Measurements from ENCODE around the gene COQ9. TPM values are rescaled to one million over a fixed set of nuclear protein-coding genes. Genes with fewer than 3 reads are reported as not detected.

The COQ9 gene
- total RNA-seq, 4 donors from 2014 or later: 41.8 to 112 (median 76.1) TPM

DNA sequence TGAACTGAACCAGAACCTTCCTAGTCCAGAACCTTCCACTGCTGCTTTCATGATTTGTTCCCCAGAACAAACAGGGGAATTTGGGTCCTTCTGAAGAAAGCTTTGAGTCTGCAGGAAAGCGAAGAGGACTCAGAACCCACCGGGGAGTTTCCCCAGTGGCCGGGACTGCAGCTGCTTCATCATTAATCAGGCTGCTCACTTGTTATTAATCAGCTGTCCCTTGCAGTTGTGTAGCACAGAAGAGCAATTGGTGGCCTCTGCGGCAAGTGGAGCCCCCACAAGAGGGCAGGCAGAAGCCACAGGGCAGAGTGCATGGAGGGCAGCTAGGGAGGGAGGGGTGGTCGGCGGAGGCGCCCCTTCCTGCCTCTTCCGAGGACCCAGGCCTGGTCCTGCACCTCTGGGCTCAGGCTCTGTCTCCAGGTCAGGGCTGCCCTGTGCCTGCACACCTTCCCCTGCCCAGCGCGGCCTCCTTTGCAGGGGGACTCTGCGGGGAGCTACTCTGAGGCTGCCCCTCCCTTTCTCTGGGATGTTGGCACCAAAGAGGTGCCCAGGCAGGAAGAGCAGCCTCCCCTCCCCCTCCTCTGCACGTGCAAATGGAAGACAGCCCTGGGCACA lies 35.8 kb upstream of the COQ9 start:
- peaks cover 0 to 3% of the 10 kb centered on the region in 2 donors for H3K4me1 ChIP-seq

DNA sequence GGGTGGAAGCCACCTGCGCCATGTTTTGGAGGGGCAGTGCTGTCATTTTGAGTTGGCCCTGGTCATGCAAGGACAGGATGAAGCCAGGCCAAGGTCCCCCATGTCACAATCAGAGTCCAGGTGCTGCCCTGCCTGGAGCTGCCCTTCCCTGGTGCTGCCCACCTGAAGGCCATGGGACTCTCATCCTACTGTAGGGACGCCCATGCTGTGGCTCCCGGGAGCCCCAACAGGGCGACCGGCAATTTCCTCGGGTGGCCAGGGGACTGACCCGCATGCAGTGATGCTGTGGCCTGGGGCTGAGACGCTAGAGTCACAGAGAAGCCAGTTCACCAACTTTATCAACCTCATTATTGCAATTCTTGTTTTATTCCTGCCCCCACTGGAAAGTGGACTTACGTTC lies 34.7 kb upstream of the COQ9 start:
- no peak overlapping the region for H3K4me3 ChIP-seq (replicated peaks in 1 of 3)
- no peak for TF ChIP-seq POLR2A (IDR thresholded peaks at IDR 0.05)
- H3K27ac ChIP-seq: no peak overlapping the region
- no peaks in the 10 kb centered on the region for H3K36me3 ChIP-seq
- WGBS, 2 donors: 94 to 97% methylated on average over 3 to 9 of the region's 9 CpGs
- DNase-seq: no peak
- no peaks in the 10 kb centered on the region for H3K9me3 ChIP-seq
- peaks cover 3 to 14% of the 10 kb centered on the region in 2 donors for H3K4me1 ChIP-seq
- intact Hi-C loops (cut with DNase I): loop anchor here (5.0 to 10.0 kb wide), 2 partner anchors 35 to 328 kb away; no protein-coding TSS in a partner anchor
- no peaks in the 10 kb centered on the region for H3K27me3 ChIP-seq

More for the DNA sequence above, 35.8 kb upstream of the COQ9 start:
- Histone ChIP-seq H3K9me3 (no peaks in the 10 kb centered on the region), H3K27ac (no peak overlapping the region), H3K4me3 (replicated peaks in 1 of 3) (no peak overlapping the region), H3K27me3 (no peaks in the 10 kb centered on the region), H3K36me3 (no peaks in the 10 kb centered on the region)
- 64 to 78% methylated on average over 6 to 8 of the region's 12 CpGs for WGBS, 2 donors
- no peak for DNase-seq
- intact Hi-C loops (cut with DNase I): loop anchor here (5.0 to 10.0 kb wide), 2 partner anchors 34 to 327 kb away; no protein-coding TSS in a partner anchor
- TF ChIP-seq, protein P1, sequence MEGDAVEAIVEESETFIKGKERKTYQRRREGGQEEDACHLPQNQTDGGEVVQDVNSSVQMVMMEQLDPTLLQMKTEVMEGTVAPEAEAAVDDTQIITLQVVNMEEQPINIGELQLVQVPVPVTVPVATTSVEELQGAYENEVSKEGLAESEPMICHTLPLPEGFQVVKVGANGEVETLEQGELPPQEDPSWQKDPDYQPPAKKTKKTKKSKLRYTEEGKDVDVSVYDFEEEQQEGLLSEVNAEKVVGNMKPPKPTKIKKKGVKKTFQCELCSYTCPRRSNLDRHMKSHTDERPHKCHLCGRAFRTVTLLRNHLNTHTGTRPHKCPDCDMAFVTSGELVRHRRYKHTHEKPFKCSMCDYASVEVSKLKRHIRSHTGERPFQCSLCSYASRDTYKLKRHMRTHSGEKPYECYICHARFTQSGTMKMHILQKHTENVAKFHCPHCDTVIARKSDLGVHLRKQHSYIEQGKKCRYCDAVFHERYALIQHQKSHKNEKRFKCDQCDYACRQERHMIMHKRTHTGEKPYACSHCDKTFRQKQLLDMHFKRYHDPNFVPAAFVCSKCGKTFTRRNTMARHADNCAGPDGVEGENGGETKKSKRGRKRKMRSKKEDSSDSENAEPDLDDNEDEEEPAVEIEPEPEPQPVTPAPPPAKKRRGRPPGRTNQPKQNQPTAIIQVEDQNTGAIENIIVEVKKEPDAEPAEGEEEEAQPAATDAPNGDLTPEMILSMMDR (IDR thresholded peaks at IDR 0.05): no peak
- no peak for TF ChIP-seq POLR2A (IDR thresholded peaks at IDR 0.05)

DNA sequence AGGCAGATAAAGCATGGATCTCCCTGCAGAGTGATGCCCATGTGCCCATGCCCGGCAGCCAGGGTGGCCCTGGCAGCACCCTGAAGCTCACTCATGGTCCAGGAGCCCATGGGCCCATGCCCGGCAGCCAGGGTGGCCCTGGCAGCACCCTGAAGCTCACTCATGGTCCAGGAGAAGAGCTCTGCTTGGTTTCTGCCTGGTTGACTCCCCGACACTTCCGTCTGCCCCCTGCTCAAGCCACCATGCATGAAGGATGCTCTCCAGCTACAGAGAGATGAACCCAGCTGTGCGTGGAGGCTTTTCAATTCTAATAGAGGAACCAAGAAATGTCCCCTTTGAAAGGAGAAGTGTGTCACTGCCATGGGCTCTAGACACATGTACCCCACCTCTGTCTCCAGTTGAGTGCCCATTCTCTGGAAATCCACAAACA lies 34.0 kb upstream of the COQ9 start:
- no peak overlapping the region for H3K27ac ChIP-seq
- TF ChIP-seq, protein P1 (IDR thresholded peaks at IDR 0.05): no peak
- intact Hi-C loops (cut with DNase I): loop anchor here (5.0 to 10.0 kb wide), 2 partner anchors 36 to 329 kb away; no protein-coding TSS in a partner anchor
- peaks cover 3 to 16% of the 10 kb centered on the region in 2 donors for H3K4me1 ChIP-seq
- no peak overlapping the region for H3K4me3 ChIP-seq (replicated peaks in 1 of 3)
- no peak for DNase-seq
- no peaks in the 10 kb centered on the region for H3K36me3 ChIP-seq
- no peaks in the 10 kb centered on the region for H3K27me3 ChIP-seq
- 62 to 63% methylated on average over 1 to 5 of the region's 5 CpGs for WGBS, 2 donors
- no peaks in the 10 kb centered on the region for H3K9me3 ChIP-seq

DNA sequence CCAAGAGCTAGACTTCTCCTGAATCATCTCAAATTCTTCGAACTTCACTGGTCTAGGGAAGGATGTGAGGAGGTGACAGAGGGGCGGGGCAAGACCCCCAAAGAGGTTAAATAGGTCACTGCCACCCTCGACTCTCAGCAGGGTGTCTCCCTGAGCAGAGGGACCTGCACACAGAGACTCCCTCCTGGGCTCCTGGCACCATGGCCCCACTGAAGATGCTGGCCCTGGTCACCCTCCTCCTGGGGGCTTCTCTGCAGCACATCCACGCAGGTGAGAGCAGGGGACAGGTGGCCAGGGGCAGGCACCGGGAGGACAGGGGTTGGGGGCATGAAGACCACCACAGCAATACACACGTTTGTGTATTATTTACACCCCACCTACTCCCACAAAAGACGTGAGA lies 33.5 kb upstream of the COQ9 start:
- no peak for DNase-seq
- intact Hi-C loops (cut with DNase I): loop anchor here (5.0 to 10.0 kb wide), 2 partner anchors 36 to 329 kb away; no protein-coding TSS in a partner anchor
- Histone ChIP-seq H3K27me3 (no peaks in the 10 kb centered on the region), H3K27ac (no peak overlapping the region), H3K4me1 (peaks cover 5 to 18% of the 10 kb centered on the region in 2 donors), H3K36me3 (no peaks in the 10 kb centered on the region), H3K4me3 (replicated peaks in 1 of 3) (no peak overlapping the region), H3K9me3 (no peaks in the 10 kb centered on the region)
- TF ChIP-seq, protein P1 (IDR thresholded peaks at IDR 0.05): no peak
- no peak for TF ChIP-seq POLR2A (IDR thresholded peaks at IDR 0.05)
- 68 to 77% methylated on average over 7 of the region's 7 CpGs for WGBS, 2 donors

- H3K36me3 ChIP-seq: no peaks in the 10 kb centered on the region
- H3K9me3 ChIP-seq: no peaks in the 10 kb centered on the region
- H3K27ac ChIP-seq: peak overlapping the region in 1 of 3 donors; percentile 45
- TF ChIP-seq, protein P1 (IDR thresholded peaks at IDR 0.05): no peak
- no peak for TF ChIP-seq POLR2A (IDR thresholded peaks at IDR 0.05)
- H3K4me1 ChIP-seq: peaks cover 5 to 23% of the 10 kb centered on the region in 2 donors
- DNase-seq: no peak
- H3K27me3 ChIP-seq: no peaks in the 10 kb centered on the region
- 80 to 96% methylated on average over 5 to 12 of the region's 16 CpGs for WGBS, 2 donors
- intact Hi-C loops (cut with DNase I): loop anchor here (2.0 to 10.0 kb wide), 3 partner anchors 101 to 331 kb away; no protein-coding TSS in a partner anchor
- H3K4me3 ChIP-seq (replicated peaks in 1 of 3): no peak overlapping the region
These were observed 31.2 kb upstream of the COQ9 start for GRCh38 chr16:57416084-57416483.

Measured in thyroid gland (tissue), 4 donors.